ENCODE results near the gene RNU1-3. TPM values are rescaled to one million over a fixed set of nuclear protein-coding genes. Genes with fewer than 3 reads are reported as not detected.
A peak's percentile ranks its signal among the peaks of the same experiment; 100 is the strongest.
"Not testable (repeated sequence)": the region's sequence is repeated elsewhere in the genome, so short reads cannot be mapped to it uniquely, and the experiment has no call there.

Gene RNU1-3
- total RNA-seq, 1 donor from 2014 or later: under 0.01 TPM

DNA sequence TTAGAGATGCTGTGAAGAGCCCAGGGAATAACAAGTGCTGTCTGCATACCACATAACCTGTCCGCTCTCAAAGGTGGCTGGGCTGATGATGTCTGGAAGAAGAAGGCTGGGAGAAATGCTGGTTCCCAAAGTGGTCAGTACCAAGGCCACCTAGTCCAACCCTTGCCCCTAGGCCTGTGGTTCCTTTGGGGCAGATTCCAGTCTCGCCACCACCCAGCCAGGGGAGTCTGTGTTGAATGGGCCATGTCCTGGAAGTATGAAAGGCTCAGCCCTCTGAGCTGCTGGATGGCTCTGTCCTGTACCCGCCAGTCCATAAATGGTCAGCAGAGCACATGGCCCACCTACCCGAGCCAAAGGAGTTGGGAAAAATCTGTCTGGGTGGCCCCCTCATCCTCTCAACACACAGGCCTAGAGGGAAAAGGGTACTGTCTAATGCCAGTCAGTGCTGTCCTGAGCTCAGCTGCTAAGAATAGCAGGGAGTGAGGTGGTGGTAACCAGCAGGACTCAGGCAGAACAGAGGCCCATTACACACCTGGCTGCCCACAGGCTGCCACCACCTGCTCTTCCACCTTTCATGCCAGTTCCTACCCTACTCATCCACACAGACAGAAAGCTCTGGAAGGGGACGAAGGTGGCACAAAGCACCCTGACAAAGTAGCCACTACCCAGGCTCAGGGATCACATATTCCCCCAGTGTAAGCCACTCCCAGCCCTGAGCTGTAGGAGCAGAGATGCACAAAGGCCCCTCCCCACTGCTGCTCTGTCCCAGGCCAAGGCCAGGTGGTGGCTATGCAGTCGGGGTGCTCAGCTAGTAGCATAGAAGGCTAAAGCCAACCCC lies 28.6 kb downstream of the RNU1-3 start:
- H3K4me3 ChIP-seq; H3K4me1 ChIP-seq; H3K27me3 ChIP-seq; H3K27ac ChIP-seq; intact Hi-C loops (cut with DNase I); H3K9me3 ChIP-seq: not testable (repeated sequence)
- H3K36me3 ChIP-seq: peaks cover 10 to 11% of the 10 kb centered on the region in 2 donors
- peak in 1 of 2 donors; percentile 64 for DNase-seq (ENCODE audit: low spot score in 2 of 2)

DNA sequence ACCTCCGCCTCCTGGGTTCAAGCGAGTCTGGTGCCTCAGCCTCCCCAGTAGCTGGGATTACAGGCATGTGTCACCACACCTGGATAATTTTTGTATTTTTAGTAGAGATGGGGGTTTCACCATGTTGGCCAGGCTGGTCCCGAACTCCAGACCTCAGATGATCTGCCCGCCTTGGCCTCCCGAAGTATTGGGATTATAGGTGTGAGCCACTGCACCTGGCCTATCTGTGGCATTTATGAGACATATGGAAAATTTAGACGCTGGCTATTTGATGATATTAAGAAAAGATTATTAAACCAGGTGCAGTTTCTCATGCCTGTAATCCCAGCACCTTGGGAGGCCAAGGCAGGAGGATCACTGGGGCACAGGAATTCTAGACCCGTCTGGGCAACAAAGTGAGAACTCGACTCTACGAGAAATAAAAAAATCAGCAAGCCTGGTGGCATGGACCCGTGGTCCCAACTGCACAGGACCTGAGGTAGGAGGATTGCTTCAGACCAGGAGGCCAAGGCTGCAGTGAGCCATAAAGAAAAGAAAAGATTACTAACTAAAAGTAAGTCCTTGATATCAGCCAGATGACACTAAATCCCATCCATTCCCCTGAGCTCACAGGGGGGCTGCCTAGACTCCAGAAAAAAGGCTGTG lies 30.1 kb downstream of the RNU1-3 start:
- intact Hi-C loops (cut with DNase I); H3K27me3 ChIP-seq; H3K9me3 ChIP-seq; H3K27ac ChIP-seq; H3K4me3 ChIP-seq; H3K4me1 ChIP-seq: not testable (repeated sequence)
- peak; percentile 8 to 67 for DNase-seq (ENCODE audit: low spot score in 2 of 2)
- H3K36me3 ChIP-seq: peaks cover 22 to 25% of the 10 kb centered on the region in 2 donors

DNA sequence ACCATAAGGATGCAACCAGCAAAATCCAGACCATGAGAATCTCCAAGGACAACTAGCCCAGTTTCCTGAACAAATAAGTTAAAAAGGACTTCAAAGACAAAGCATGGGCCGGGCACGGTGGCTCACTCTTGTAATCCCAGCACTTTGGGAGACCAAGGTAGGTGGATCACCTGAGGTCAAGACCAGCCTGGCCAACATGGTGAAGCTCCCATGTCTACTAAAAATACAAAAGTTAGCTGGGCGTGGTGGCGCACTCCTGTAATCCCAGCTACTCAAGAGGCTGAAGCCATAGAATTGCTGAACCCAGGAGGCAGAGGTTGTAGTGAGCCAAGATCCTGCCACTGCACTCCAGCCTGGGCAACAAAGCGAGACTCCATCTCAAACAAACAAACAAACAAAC lies 30.8 kb downstream of the RNU1-3 start:
- H3K9me3 ChIP-seq; H3K27ac ChIP-seq; H3K4me3 ChIP-seq; H3K4me1 ChIP-seq; intact Hi-C loops (cut with DNase I); H3K27me3 ChIP-seq: not testable (repeated sequence)
- H3K36me3 ChIP-seq: peaks cover 30 to 32% of the 10 kb centered on the region in 2 donors
- DNase-seq (ENCODE audit: low spot score in 2 of 2): peak; percentile 9 to 64

DNA sequence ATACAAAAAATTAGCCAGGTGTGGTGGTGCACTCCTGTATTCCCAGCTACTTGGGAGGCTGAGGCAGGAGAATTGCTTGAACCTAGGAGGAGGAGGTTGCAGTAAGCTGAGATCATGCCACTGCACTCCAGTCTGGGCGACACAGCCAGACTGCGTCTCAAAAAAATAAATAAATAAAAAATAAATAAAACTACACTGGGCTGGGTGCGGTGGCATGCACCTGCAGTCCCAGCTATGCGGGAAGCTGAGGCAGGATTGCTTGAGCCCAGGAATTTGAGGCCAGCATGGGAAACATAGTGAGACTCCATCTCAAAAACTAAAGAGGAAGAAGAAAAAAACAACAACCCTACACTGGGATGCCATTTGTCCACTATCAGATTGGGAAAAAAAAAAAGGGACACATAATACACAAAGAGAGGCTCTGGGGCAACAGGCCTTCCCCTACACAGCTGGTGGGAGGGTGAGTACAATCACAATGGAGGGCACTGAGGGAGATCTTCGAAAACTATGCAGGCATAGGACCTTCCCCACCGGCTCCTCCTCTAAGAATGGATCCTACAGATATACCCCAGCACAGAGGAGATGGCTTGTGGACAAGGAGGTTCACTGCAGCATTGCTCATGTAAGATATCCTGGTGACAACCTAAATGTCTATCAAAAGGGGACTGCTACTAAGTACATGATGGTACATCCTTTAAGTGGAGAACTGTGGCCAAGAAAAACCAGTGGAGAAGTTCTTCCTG lies 33.0 kb downstream of the RNU1-3 start:
- H3K27ac ChIP-seq; H3K9me3 ChIP-seq; H3K27me3 ChIP-seq; intact Hi-C loops (cut with DNase I); H3K4me3 ChIP-seq; H3K4me1 ChIP-seq: not testable (repeated sequence)
- peak in 1 of 2 donors; percentile 61 for DNase-seq (ENCODE audit: low spot score in 2 of 2)
- peaks cover 50 to 54% of the 10 kb centered on the region in 2 donors for H3K36me3 ChIP-seq

GRCh38 chr1:16632044-16632850 lies 34.5 kb downstream of the RNU1-3 start:
- peaks cover 59 to 65% of the 10 kb centered on the region in 2 donors for H3K36me3 ChIP-seq
- DNase-seq (ENCODE audit: low spot score in 2 of 2); H3K27me3 ChIP-seq; H3K4me3 ChIP-seq; H3K27ac ChIP-seq; H3K4me1 ChIP-seq; intact Hi-C loops (cut with DNase I); H3K9me3 ChIP-seq: not testable (repeated sequence)

DNA sequence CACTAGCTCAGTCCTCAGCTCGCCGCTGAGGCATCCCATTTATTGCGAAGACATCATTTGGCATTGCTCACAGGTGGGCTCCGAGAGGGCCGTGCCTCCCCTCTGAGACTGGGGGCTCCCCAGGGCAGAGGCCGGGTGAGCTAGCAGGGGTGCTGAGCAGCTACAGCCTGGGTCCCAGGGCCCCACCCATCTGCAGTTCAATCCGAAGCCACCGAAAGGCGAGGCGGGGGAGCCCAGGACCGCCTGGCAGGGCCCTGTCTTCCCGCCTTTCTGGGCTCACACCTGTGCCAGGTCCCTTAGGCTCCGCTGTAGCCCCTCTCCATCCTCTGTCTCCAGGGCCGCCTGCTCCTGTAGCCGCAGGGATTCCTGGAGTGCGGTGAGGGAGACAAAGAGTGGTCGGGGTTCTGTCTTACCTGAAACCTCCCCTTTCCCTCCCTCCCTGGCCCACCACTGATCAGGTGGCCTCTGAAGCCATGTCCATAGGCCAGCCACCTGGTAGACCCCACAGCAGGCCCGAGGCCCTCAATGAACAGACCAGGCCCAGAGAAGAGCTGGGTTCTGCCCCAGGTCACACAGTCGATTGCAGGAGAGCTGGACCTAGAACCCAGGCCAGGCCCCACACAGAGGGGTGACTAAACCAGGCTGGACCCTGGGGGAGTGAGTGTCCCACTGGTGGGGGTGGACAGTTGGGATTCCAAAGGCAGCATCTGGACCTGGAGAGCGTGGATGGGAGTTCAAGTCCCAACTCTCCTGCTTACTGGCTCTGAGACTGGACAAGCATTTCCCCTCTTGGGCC lies 35.3 kb downstream of the RNU1-3 start:
- H3K36me3 ChIP-seq: peaks cover 64 to 72% of the 10 kb centered on the region in 2 donors
- intact Hi-C loops (cut with DNase I): no loop called here
- TF ChIP-seq, protein P1, sequence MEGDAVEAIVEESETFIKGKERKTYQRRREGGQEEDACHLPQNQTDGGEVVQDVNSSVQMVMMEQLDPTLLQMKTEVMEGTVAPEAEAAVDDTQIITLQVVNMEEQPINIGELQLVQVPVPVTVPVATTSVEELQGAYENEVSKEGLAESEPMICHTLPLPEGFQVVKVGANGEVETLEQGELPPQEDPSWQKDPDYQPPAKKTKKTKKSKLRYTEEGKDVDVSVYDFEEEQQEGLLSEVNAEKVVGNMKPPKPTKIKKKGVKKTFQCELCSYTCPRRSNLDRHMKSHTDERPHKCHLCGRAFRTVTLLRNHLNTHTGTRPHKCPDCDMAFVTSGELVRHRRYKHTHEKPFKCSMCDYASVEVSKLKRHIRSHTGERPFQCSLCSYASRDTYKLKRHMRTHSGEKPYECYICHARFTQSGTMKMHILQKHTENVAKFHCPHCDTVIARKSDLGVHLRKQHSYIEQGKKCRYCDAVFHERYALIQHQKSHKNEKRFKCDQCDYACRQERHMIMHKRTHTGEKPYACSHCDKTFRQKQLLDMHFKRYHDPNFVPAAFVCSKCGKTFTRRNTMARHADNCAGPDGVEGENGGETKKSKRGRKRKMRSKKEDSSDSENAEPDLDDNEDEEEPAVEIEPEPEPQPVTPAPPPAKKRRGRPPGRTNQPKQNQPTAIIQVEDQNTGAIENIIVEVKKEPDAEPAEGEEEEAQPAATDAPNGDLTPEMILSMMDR (IDR thresholded peaks at IDR 0.05): no peak
- H3K27me3 ChIP-seq: no peaks in the 10 kb centered on the region
- no peak overlapping the region for H3K4me3 ChIP-seq
- DNase-seq (ENCODE audit: low spot score in 2 of 2): peak in 1 of 2 donors; percentile 82
- no peaks in the 10 kb centered on the region for H3K4me1 ChIP-seq
- H3K27ac ChIP-seq: no peak overlapping the region
- no peaks in the 10 kb centered on the region for H3K9me3 ChIP-seq

GRCh38 chr1:16630661-16631247 lies 36.0 kb downstream of the RNU1-3 start:
- Histone ChIP-seq H3K4me3 (no peak overlapping the region), H3K36me3 (peaks cover 71 to 79% of the 10 kb centered on the region in 2 donors), H3K9me3 (no peaks in the 10 kb centered on the region), H3K27me3 (no peaks in the 10 kb centered on the region), H3K27ac (no peak overlapping the region), H3K4me1 (no peaks in the 10 kb centered on the region)
- TF ChIP-seq, protein P1 (IDR thresholded peaks at IDR 0.05): no peak
- intact Hi-C loops (cut with DNase I): no loop called here
- DNase-seq (ENCODE audit: low spot score in 2 of 2): peak in 1 of 2 donors; percentile 73

GRCh38 chr1:16629916-16630530 lies 36.7 kb downstream of the RNU1-3 start:
- H3K27me3 ChIP-seq; H3K4me3 ChIP-seq; H3K4me1 ChIP-seq; H3K9me3 ChIP-seq; intact Hi-C loops (cut with DNase I); H3K27ac ChIP-seq: not testable (repeated sequence)
- DNase-seq (ENCODE audit: low spot score in 2 of 2): peak in 1 of 2 donors; percentile 73
- H3K36me3 ChIP-seq: peaks cover 77 to 86% of the 10 kb centered on the region in 2 donors

Data from ascending aorta (tissue), 2 donors.